Nucleus accumbens (tissue), 56 donors: ENCODE measurements around the gene TYMP.
"Not testable (repeated sequence)": the region's sequence is repeated elsewhere in the genome, so short reads cannot be mapped to it uniquely, and the experiment has no call there.

Experiments
- DNase-seq, 56 donors: peaks; one replicate each; lab custom pipeline; 2025; lab: John Stamatoyannopoulos, UW

Gene TYMP

DNA sequence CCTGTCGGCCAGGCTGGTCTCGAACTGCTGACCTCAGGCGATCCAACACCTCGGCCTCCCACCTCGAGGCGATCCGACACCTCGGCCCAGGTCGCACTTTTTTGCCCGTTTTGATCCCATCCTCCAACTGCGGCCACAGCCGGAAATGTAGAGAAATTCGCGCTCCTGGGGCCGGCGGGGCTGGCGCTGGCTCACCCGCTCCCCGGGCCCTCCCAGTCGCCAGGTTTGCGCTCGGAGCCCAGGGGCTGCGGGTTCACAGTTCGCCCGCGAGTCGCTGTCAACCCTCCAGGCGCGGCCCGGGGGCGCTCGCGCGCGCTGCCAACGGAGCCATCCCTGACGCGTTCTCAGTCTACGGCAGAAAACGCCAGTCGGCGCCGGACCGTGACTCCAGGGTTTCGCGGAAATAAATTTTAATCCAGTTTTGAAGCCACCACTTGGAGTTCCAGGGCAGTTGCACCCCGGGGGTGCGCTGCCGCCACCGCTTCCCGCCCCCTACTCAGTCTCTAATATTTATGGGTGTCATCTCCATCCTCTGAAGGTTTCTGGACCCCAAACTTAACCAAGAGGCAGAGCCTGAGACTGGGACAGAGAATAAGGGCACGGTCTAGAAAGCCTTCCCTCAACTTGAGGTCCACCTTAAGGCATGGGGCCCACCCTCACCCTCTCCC lies 14.4 kb upstream of the TYMP start:
- peak in 23 of 56 donors; percentile 10 to 73 (median 32) for DNase-seq

DNA sequence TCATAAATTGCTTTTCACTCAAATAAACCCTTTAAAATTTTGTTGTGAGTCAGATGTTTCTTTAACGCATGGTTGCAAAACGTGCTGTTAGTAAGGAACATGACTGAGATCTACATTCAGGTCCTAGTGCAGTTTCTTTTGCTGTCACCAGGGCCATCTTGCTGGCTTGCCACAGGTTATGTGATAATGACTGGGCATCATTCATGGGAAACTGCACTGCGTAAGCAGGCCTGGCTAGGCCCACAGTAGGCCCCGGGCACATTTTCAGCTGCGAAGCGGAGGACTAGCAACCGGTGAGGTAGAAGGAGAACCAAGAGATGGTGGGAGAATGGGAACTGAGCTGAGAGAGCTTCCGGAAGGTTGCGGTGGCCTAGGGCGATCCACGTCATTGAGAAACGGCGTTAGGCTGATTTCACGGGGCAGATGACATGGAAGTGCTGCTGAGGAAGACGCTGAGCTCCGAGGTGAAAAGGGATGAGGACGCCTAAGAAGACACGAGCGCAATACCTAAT lies 12.7 kb upstream of the TYMP start:
- no peak for DNase-seq

DNA sequence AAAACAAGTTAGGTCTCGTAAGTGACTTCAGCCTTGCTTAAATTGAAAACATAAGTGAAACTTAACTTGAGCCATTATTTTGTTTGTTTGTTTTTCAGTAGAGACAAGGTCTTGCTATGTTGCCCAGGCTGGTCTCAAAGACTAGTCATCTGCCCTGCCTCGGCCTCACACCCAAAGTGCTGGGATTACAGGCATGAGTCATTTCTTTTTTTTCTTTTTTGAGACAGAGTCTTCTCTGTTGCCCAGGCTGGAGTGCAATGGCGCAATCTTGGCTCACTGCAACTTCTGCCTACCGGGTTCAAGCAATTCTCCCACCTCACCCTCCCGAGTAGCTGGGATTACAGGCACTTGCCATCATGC lies 11.8 kb upstream of the TYMP start:
- DNase-seq, result not testable (repeated sequence)

DNA sequence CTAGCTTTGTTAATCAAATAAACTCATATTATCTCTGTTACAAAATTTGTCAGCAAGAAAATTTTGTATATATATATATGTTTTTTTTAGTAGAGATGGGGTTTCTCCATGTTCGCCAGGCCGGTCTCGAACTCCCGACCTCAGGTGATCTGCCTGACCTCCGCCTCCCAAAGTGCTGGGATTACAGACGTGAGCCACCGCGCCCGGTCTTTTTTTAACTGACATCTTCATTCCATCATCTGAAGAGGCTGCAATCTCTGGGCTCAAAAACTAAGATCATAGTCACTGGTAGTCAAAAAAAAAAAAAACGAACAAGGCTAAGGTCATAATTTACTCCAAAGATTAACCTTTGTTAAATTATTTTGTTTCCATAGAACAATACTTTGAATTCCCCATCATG lies 10.6 kb upstream of the TYMP start:
- no peak for DNase-seq

DNA sequence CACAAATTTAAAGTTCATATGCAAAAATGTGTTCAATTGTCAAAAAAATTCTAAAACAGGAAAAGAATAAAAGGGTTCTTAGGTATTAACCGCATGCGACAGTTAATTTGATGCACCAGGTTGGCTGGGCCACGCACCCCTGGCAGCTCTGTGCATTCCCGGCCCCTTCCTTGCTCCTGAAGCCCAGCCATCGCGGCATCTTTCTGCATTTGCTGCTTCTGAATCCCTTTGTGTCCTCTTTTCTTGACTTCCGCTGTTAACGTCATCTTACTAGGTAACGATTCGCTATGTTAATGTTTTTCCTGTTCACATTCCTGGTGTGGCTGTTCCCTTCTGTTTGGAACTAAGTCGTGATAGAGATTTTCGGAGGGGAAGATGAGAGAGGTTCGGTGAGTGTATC lies 8.0 kb upstream of the TYMP start:
- no peak for DNase-seq

DNA sequence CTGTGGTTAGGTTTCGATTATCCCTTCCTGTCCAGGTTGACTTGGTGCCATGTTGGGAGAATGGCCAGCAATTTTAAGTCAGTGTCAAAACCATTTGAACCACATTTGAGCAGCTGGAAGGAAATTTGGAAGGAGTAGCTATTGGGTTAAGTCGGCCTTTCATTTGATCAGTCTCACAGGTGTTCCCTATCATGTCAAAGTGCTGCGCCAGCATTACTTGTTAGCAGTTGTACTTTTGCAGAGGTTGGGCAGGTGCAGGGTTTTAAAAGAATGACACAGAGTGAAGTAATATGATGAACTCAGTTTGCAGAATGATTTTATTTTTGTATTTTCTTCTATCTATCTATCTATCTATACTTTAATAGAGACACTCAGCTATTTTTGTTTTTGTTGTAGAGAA lies 6.4 kb upstream of the TYMP start:
- DNase-seq, result no peak

DNA sequence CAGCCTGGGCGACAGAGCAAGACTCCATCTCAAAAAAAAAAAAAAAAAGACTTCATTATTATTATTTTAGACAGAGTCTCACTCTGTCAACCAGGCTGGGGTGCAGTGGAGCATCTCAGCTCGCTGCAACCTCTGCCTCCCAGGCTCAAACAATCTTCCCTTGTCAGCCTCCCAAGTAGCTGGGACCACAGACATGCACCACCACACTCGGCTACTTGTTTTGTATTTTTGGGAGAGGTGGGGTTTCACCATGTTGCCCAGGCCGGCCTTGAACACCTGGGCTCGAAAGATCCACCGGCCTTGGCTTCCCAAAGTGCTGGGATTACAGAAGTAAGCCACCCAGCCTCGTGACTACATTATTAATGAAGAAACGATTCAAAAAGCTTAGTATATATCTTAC lies 5.3 kb upstream of the TYMP start:
- no peak for DNase-seq

DNA sequence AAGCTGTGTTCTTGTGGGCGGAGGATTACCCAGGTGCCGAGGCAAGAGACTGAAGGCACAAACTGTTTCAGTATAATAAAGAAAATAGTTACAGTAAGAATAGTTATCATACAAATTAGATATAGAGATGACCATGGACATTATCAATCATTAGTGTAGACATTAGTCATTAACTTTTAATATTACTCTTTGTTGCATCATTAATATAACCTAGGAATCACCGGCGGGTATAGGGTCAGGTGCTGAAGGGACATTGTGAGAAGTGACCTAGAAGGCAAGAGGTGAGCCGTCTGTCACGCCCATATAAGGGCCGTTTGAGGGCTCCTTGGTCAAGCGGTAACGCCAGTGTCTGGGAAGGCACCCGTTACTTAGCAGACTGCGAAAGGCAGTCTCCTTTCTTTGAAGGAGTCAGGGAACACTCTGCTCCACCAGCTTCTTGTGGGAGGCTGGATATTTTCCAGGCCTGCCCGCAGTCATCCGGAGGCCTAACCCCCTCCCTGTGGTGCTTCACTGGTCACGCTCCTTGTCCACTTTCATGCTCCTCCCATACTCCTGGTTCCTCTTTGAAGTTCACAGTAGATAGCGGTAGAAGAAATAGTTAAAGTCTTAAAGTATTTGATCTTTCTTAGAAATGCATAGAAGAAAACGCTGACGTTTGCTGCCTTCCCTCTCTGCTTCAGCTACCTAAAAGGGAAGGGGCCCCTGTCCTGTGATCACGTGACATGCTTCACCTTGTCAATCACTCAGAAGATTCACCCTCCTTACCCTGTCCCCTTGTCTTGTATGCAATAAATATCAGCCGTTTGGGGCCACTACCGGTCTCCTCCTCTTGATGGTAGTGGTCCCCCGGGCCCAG lies 4.3 kb upstream of the TYMP start:
- not testable (repeated sequence) for DNase-seq

DNA sequence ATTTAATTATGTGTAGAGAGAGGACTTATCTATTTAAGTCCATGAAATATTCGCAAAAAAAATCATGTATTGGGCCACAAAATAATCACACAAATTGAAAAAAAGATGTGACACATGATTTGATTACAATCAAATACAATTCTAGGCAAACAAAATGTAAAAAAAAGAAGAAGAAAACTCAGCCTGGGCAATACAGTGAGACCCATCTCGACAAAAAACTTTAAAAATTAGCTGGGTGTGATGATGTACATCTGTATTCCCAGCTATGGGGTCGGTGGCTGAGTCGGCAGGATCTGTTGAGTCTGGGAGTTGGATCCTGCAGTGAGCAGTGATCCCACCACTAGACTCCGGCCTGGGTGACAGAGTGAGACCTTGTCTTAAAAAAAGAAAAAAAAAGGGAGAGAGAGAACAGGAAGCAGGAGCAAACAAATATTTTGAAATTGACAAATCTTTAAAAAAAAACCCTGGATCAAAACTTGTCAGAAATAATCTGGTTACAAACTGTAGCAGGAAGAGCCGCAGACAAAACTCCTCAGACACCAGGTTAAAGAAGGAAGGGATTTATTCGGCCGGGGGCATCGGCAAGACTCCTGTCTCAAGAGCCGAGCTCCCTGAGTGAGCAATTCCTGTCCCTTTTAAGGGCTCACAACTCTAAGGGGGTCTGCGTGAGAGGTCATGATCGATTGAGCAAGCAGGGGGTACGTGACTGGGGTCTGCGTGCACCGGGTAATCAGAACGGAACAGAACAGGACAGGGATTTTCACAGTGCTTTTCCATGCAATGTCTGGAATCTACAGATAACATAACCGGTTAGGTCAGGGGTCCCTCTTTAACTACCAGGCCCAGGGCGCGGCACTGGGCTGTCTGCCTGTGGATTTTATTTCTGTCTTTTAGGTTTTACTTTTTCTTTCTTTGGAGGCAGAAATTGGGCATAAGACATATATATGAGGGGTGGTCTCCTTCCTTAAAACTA lies 3.3 kb upstream of the TYMP start:
- DNase-seq, result no peak

DNA sequence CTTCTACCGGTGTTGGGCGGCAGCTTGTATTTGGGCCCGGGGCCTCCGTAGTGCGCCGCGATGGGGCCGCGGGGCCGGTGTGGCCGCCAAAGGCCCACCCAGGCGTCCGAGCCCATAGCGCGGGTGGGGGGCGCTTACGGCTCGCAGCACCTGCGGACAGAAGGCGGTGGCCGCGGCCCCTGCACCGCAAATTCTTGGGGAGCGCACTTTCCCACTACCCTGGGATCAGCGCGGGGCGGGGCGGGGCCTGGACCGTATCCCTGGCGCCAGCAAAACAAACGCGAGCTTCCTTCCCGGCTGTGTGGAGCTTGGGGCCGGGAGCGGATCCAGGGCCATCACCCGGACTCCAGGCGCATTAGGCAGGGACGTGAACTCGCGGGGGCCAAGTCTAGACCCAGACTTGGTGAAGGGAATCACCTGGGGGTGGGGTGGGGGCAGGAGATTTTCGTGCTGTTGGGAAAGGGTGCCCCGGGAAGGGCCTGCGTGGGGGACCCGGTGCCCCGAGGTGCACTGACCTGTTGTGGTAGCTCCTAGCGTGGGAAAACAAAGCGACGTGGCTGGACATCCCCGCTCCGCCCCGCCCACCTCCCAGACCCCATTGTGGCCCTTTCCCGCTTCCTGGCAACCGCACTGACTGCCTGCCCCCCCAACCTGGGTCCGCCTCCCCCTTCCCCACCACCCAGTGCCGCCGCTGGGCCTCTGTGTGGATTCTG lies 2.3 kb upstream of the TYMP start:
- peak in 1 of 56 donors; percentile 28 for DNase-seq

DNA sequence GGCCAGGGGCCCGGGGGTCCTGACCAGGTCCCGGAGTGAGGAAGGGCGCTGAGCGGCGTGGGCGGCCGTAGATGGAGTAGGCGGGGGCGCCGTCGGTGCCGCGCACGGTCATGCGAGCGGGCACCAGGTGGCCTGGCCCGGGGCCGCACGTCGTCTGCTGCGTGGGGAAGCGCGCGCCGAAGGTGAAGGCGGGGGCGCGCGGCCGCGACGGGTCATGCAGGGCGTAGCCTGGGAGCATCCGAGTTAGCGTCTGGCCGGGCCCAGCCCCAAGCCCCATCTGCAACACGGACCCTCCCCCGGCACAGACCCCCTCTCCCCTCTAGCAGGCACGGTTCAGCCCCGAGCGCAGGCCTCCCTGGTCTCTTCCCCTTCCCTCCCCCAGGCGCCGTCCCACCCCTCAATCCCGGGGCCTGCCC lies 1.7 kb upstream of the TYMP start:
- no peak for DNase-seq

DNA sequence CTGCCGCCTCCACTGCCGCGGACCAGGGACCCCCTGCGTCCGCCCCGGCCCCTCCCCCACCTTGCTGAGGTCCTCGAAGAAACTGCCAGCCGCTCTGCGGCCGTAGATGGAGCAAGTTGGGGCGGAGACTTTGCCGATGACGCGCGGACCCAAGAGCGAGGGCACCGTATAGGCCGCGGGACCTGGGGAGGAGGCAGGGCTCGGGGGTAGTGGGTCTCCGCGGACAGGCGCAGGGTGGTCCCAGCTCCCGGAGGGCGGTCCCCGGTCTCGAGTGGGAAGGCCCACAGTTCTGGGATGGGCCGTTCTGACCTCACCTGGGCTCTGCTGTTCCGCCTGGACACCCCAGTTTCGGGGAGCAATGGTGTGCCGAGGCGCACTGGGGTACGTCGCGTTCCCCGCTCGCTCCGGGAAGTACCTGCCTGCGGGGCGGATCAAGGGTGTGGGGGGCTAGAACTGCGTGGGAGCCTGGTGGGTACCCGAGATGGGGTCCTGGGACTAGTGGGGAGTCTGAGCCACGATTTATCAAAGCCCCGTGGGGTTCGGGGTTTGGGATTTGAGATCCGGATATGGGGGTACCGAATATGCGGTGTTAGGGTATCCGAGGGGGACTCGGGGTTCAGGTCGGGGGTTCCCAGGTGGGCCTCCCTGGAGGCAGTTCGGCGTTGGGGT lies 1.2 kb upstream of the TYMP start:
- peak in 1 of 56 donors; percentile 6 for DNase-seq

DNA sequence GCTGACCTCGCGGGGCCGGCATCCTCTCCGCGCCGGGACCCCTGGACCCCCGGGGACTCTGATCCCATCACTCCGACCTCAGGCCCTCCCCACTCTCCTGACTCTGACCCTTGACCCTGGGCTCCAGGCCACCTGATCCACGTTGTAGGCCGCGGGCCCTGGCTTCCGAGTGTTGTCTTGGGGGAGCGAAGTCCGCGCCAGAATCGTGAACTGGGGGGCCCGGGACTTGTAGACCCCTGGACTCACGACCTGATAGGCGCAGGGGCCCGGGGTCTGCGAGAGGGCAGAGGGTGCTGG lies 716 bp upstream of the TYMP start:
- DNase-seq, result no peak

DNA sequence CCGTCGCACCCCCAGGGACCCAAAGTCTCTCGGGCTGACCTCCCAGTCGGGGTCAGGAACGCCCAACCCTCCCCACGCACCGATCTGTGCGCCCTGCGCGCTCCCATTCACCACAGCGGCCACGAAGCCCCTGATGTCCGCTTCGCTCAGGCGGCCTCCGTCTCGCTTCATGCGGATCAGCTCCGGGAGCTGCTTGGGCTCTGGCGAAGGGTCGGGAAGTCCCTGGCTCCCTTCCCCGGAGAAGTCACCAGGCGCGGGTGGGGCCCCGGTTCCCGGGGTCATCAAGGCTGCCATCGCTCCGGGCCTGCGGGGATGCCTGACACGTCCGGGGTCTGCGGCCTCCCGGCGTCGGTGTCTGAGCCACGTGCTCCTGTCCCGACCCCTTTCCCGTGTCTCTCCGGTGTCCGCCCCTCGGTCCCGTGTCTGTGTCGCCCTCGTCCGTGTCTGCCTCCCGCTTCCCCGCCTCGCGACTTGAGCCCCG lies 356 bp downstream of the TYMP start:
- no peak for DNase-seq

DNA sequence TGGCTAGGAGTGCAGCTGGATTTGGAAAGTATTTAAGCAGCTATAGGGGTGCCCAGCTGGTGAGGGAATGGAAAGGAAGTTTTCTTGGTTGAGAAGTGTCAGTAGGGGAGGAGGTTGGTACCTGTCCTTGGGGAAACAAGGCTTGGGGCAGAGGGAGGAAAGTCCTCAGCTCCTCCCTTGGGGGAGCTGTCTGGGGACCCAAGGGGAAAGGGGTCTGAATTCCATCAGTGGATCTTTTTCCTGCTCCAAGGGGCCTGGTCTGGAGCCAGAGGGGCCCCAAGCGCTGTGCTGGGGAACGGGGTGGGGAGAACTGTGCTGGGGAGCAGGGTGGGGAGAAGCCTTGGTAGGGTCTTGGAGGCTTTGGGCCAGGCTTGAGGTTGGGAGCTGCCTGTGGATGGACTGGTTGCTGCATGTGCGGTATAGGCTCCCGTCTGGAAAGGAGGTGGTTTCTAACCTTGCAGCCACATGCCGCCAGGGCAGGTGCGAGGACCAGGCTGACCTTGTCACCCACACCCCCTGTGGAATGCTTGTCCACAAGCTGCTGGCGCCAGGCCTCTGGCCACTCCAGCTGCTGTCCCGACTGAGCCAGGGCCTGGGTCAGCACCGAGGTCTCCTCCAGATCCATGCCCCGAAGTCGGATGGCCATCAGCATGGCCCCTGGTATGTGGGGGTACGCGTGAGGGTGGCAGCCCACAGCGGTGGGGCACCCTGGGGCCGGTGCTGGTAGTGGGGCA lies 963 bp downstream of the TYMP start:
- no peak for DNase-seq

DNA sequence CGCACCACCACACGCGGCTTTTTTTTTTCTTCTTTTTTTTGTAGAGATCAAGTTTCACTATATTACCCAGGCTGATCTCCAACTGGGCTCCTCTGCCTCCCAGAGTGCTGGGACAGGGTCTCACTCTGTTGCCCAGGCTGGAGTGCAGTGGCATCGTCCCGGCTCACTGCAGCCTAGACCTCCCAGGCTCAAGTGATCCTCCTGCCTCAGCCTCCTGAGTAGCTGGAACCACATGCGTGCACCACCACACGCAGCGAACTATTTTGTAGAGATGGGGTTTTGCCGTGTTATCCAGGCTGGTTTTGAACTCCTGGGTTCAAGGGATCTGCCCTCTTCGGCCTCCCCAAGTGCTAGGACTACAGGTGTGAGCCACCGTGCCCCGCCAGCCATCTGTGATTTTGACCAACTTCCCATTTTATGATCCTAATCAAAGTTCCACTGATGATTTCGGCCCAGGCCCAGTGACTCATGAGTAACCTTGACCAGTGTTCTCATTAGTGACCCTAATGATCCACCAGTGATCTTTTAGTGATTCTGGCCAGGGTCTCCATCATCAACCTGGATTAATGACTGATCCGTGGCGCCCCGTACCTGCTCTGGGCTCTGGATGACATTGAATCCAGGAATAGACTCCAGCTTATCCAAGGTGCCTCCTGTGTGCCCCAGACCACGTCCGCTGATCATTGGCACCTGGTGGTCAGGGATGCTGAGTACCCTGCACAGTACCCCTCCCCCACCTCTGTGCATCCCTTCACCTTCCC lies 1.7 kb downstream of the TYMP start:
- no peak for DNase-seq

DNA sequence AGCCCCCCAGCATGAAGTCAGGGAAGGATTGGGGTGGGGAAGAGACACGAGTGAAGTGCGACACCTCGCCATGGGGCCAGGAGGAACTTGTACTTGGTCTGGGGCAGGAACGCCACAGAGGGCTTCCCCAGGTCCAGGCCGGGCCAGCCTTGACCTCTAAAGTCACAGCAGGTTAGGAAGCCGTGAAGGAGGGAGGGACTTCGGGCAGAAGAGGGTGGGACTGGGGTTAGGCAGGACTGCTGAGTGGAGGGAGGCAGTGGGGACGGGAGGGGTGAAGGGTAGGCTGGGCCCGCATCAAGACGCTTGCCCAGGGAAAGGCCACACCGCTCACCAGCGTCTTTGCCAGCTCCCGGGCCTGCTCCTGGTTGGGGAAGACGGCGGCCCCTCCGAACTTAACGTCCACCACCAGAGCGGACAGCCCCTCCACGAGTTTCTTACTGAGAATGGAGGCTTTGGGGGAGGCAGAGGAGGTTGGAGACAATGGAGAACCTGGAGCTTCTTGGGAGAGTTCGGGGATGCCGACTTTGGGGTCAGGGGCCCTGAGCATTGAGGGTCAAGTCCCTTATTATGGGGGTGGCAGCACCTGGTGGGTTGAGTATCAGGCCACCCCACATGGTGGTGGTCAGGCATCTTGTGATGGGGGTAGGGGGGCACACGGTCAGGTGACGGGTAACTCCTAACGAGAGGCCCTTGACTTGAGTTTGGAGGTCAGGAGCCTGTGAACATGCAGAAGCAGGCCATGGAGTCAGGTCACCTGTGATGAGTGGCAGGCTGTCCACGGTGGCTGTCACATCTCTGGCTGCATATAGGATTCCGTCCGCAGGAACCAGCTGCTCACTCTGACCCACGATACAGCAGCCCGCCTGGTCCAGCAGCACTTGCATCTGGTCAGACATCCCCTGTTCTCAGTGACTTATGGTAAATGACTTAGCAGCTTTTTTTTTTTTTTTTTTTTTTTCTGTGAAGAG lies 2.7 kb downstream of the TYMP start:
- DNase-seq, result peak in 2 of 56 donors; percentile 6 to 38
